Kidney epithelial cell (primary cell): ENCODE data around the gene ENPP6. TPM values are rescaled to one million over a fixed set of nuclear protein-coding genes. Genes with fewer than 3 reads are reported as not detected.

Experiments used
- DNase-seq: peaks from one replicate; pipeline ENCODE4 v3.0.0-alpha.2; 2010; ENCODE audit warnings: low read depth
- H3K27me3 ChIP-seq: 2 replicates; pipeline ENCODE4 v1.6.0; 2011; ENCODE audit warnings: low read length; ENCODE audit not compliant: control insufficient read depth, insufficient read depth
- H3K36me3 ChIP-seq: 2 replicates; pipeline ENCODE4 v1.5.1; 2011; ENCODE audit warnings: low read length; ENCODE audit not compliant: control insufficient read depth, insufficient read depth
- H3K4me3 ChIP-seq: 2 replicates; pipeline ENCODE4 v1.5.1; 2011; ENCODE audit warnings: low read depth, mild to moderate bottlenecking, control low read depth, low read length
- total RNA-seq: library from RNA; depleted of rRNA; stranded (reverse); fragments of >200 nt; gene quantifications from 2 replicates; pipeline ENCODE4 v1.2.3, GENCODE V29; 2015
- TF ChIP-seq, protein P1 (sequence below): IDR thresholded peaks from 2 replicates; pipeline ENCODE4 v1.5.1; 2011; ENCODE audit warnings: mild to moderate bottlenecking, moderate library complexity, low read length, control low read depth, inconsistent platforms; ENCODE audit not compliant: insufficient read depth, poor library complexity, severe bottlenecking

Gene ENPP6
- total RNA-seq, 1 donor from 2014 or later: 0.04 TPM

GRCh38 chr4:184094532-184095159, 123.0 kb downstream of the ENPP6 start:
- DNase-seq: no peak
- Histone ChIP-seq H3K36me3 (no peaks in the 10 kb centered on the region), H3K4me3 (no peak overlapping the region), H3K27me3 (peaks cover 4% of the 10 kb centered on the region)
- TF ChIP-seq, protein P1, sequence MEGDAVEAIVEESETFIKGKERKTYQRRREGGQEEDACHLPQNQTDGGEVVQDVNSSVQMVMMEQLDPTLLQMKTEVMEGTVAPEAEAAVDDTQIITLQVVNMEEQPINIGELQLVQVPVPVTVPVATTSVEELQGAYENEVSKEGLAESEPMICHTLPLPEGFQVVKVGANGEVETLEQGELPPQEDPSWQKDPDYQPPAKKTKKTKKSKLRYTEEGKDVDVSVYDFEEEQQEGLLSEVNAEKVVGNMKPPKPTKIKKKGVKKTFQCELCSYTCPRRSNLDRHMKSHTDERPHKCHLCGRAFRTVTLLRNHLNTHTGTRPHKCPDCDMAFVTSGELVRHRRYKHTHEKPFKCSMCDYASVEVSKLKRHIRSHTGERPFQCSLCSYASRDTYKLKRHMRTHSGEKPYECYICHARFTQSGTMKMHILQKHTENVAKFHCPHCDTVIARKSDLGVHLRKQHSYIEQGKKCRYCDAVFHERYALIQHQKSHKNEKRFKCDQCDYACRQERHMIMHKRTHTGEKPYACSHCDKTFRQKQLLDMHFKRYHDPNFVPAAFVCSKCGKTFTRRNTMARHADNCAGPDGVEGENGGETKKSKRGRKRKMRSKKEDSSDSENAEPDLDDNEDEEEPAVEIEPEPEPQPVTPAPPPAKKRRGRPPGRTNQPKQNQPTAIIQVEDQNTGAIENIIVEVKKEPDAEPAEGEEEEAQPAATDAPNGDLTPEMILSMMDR: no peak

- TF ChIP-seq, protein P1: no peak
Observed at GRCh38 chr4:184091986-184092385, 125.7 kb downstream of the ENPP6 start.

GRCh38 chr4:184090571-184090970, 127.1 kb downstream of the ENPP6 start:
- H3K27me3 ChIP-seq: peaks cover 2% of the 10 kb centered on the region

More at GRCh38 chr4:184091986-184092385, 125.7 kb downstream of the ENPP6 start:
- Histone ChIP-seq H3K36me3 (no peaks in the 10 kb centered on the region), H3K27me3 (no peaks in the 10 kb centered on the region), H3K4me3 (no peak overlapping the region)
- no peak for DNase-seq

DNA sequence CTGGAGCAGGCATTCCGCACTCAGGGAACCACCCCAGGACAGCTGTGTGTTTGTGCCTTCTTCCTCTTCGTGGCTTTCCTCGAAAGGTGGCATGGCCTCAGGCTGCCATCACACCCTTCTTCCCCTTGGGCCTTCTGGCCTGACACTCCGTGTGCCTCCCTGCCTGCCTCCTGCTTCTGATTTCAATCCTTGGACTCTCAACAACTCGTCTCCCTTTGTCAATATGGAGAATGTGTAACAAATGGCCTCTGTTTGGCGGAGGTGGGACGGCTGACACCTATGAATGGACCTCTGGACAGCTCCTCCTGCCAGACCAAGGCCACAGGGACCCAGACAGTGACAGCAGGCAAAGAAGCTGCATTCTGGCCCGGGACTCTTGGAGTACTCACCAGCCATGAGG, 137.0 kb downstream of the ENPP6 start:
- no peak for DNase-seq
- Histone ChIP-seq H3K36me3 (no peaks in the 10 kb centered on the region), H3K4me3 (no peak overlapping the region), H3K27me3 (no peaks in the 10 kb centered on the region)
- TF ChIP-seq, protein P1: no peak

More at GRCh38 chr4:184090571-184090970, 127.1 kb downstream of the ENPP6 start:
- DNase-seq: no peak
- no peaks in the 10 kb centered on the region for H3K36me3 ChIP-seq
- TF ChIP-seq, protein P1: no peak
- no peak overlapping the region for H3K4me3 ChIP-seq

DNA sequence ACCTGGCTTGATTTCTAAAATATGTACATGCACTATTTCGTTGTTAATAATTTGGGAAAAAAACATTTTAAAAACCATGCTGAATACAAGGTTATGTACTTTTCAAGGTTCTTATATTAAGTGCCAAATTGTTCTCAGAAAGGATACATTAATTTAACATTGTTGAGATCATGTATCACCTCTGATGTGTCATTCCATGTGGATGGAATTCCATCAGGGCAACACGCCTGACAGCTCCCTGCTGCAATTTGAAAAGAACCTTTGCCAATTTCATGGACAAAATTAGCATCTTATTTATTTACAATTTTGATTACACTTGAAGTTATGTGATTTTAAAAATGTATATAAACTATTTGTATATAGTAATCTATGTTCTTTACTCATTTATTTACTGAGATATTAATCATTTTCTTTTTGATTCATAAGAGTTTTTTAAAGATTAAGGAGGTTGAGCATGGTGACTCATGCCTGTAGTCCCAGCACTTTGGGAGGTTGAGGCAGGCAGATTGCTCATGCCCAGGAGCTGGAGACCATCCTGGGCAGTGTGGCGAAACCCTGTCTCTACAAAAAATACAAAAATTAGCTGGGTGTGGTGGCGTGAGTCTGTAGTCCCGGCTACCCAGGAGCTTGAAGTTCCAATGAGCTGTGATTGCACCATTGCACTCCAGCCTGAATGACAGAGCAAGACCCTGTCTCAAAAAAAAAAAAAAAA, 142.8 kb downstream of the ENPP6 start:
- no peaks in the 10 kb centered on the region for H3K27me3 ChIP-seq
- no peaks in the 10 kb centered on the region for H3K36me3 ChIP-seq
- TF ChIP-seq, protein P1: no peak
- no peak overlapping the region for H3K4me3 ChIP-seq
- no peak for DNase-seq
